ENCODE data around the gene ZNF555. TPM values are rescaled to one million over a fixed set of nuclear protein-coding genes. Genes with fewer than 3 reads are reported as not detected.
A peak's percentile ranks its signal among the peaks of the same experiment; 100 is the strongest.

The ZNF555 gene
- total and polyA plus RNA-seq, 2 of the 13 experiments (the other 11 are each of a cell fraction or from before 2014, with no cell fraction given) = 5.0 to 8.0 TPM

DNA sequence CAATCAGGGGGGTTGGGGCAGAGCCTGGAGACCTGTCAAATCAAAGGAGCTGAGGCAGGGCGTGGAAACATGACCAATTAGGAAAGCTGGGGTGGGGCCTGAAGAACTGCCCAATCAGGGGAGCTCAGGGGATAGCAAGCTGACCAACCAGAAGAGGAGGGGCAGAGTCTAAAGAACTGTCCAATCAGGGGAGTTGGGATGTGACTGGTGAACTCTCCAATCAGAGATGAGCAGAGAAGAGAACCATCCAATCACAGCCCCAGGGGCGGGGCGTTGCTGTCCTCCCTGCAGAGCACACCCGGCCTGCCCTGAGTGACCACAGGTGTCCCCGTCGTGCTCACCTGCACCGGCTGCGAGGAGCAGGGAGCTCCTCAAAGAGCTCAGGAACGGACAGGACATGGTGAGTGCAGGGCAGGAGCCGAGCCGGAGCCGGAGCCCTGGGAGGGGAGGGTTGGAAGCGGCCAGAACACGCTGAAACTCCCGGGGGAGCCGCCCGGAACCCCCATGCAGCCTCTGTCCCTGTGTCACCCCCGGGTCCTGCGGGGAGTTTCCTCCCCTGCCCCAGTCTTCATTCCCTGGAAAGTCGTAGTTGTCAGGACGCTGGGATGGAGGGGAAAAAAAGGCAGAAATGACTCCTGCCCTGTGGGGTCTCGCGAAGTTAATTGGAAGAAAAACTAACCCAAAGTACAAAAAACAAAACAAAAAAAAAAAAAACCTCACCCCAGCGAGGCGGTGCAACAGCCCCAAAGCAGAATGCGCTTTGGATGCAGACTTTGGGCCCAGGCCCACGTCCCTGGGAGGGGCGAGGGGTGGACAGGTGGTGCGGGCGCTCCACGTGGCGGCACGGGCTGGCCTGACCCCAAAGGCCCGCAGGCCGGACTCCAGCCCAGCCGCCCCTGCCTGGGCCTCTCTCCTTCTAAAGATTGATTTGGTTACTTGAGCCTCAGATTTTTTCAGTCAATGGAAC is 26.0 kb downstream of the ZNF555 start, which contains the start of gene ZNF556 (continued):
- TF ChIP-seq ZNF256 (CRISPR knock-in tag; conservative IDR thresholded peaks at IDR 0.05) (0 out of 2 replicates have a peak, but pooled peaks have one; percentile 1), NAIF1 (CRISPR knock-in tag; IDR thresholded peaks at IDR 0.05; ENCODE audit: borderline replicate concordance) (0 out of 2 replicates have a peak, but pooled peaks have one; percentile 28), MEIS2 (CRISPR knock-in tag; IDR thresholded peaks at IDR 0.05) (peak; percentile 65), GATAD1 (CRISPR knock-in tag; IDR thresholded peaks at IDR 0.05) (peak; percentile 77), ZSCAN21 (CRISPR knock-in tag; IDR thresholded peaks at IDR 0.05; ENCODE audit: borderline replicate concordance) (peak; percentile 24; the same call in 1 of the 2 replicates), ZSCAN31 (CRISPR knock-in tag; IDR thresholded peaks at IDR 0.05; ENCODE audit: low read depth) (peak; percentile 72; the same call in 1 of the 2 replicates), AGO2 (optimal IDR thresholded peaks at IDR 0.05; ENCODE audit: low read depth, low read length) (peak; percentile 51), ZNF530 (CRISPR knock-in tag; IDR thresholded peaks at IDR 0.05; ENCODE audit: low read depth) (0 out of 2 replicates have a peak, but pooled peaks have one; percentile 29), SPEN (CRISPR knock-in tag; IDR thresholded peaks at IDR 0.05; ENCODE audit: low read depth) (peak; percentile 79), RXRB (CRISPR knock-in tag; IDR thresholded peaks at IDR 0.05; ENCODE audit: borderline replicate concordance) (peak; percentile 68), ZBTB7A (CRISPR knock-in tag; IDR thresholded peaks at IDR 0.05) (no peak), ZNF841 (CRISPR knock-in tag; IDR thresholded peaks at IDR 0.05; ENCODE audit: borderline replicate concordance) (no peak), HOXA9 (CRISPR knock-in tag; IDR thresholded peaks at IDR 0.05; ENCODE audit: borderline replicate concordance) (no peak), MTA3 (CRISPR knock-in tag; IDR thresholded peaks at IDR 0.05) (no peak), GATAD2A (CRISPR knock-in tag; IDR thresholded peaks at IDR 0.05) (no peak; the same call in none of the 2 replicates), ZSCAN29 (CRISPR knock-in tag; conservative IDR thresholded peaks at IDR 0.05) (peak; percentile 65; the same call in 1 of the 2 replicates)
- TF ChIP-seq, protein P1, sequence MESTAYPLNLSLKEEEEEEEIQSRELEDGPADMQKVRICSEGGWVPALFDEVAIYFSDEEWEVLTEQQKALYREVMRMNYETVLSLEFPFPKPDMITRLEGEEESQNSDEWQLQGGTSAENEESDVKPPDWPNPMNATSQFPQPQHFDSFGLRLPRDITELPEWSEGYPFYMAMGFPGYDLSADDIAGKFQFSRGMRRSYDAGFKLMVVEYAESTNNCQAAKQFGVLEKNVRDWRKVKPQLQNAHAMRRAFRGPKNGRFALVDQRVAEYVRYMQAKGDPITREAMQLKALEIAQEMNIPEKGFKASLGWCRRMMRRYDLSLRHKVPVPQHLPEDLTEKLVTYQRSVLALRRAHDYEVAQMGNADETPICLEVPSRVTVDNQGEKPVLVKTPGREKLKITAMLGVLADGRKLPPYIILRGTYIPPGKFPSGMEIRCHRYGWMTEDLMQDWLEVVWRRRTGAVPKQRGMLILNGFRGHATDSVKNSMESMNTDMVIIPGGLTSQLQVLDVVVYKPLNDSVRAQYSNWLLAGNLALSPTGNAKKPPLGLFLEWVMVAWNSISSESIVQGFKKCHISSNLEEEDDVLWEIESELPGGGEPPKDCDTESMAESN (CRISPR knock-in tag; conservative IDR thresholded peaks at IDR 0.05) = peak; percentile 56; the same call in 1 of the 2 replicates
- TF ChIP-seq, protein P2, sequence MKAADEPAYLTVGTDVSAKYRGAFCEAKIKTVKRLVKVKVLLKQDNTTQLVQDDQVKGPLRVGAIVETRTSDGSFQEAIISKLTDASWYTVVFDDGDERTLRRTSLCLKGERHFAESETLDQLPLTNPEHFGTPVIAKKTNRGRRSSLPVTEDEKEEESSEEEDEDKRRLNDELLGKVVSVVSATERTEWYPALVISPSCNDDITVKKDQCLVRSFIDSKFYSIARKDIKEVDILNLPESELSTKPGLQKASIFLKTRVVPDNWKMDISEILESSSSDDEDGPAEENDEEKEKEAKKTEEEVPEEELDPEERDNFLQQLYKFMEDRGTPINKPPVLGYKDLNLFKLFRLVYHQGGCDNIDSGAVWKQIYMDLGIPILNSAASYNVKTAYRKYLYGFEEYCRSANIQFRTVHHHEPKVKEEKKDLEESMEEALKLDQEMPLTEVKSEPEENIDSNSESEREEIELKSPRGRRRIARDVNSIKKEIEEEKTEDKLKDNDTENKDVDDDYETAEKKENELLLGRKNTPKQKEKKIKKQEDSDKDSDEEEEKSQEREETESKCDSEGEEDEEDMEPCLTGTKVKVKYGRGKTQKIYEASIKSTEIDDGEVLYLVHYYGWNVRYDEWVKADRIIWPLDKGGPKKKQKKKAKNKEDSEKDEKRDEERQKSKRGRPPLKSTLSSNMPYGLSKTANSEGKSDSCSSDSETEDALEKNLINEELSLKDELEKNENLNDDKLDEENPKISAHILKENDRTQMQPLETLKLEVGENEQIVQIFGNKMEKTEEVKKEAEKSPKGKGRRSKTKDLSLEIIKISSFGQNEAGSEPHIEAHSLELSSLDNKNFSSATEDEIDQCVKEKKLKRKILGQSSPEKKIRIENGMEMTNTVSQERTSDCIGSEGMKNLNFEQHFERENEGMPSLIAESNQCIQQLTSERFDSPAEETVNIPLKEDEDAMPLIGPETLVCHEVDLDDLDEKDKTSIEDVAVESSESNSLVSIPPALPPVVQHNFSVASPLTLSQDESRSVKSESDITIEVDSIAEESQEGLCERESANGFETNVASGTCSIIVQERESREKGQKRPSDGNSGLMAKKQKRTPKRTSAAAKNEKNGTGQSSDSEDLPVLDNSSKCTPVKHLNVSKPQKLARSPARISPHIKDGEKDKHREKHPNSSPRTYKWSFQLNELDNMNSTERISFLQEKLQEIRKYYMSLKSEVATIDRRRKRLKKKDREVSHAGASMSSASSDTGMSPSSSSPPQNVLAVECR (CRISPR knock-in tag; IDR thresholded peaks at IDR 0.05; ENCODE audit: borderline replicate concordance) = peak; percentile 90
- TF ChIP-seq, protein P3, sequence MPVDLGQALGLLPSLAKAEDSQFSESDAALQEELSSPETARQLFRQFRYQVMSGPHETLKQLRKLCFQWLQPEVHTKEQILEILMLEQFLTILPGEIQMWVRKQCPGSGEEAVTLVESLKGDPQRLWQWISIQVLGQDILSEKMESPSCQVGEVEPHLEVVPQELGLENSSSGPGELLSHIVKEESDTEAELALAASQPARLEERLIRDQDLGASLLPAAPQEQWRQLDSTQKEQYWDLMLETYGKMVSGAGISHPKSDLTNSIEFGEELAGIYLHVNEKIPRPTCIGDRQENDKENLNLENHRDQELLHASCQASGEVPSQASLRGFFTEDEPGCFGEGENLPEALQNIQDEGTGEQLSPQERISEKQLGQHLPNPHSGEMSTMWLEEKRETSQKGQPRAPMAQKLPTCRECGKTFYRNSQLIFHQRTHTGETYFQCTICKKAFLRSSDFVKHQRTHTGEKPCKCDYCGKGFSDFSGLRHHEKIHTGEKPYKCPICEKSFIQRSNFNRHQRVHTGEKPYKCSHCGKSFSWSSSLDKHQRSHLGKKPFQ (CRISPR knock-in tag; IDR thresholded peaks at IDR 0.05; ENCODE audit: insufficient replicate concordance) = peak; percentile 28
